Left ventricle myocardium inferior (tissue), 1 donor: ENCODE data around the gene AXL. TPM values are rescaled to one million over a fixed set of nuclear protein-coding genes. Genes with fewer than 3 reads are reported as not detected.

ENCODE experiments used
- DNase-seq: peaks from one replicate; pipeline ENCODE4 v3.0.0-alpha.2; 2020
- H3K27ac ChIP-seq: fragments of 200-600 bp; replicated peaks from 2 replicates; pipeline ENCODE4 v1.8.0; 2021
- H3K27me3 ChIP-seq: fragments of 200-600 bp; 2 replicates; pipeline ENCODE4 v1.8.0; 2021; ENCODE audit warnings: low read depth
- H3K36me3 ChIP-seq: fragments of 200-600 bp; 2 replicates; pipeline ENCODE4 v1.8.0; 2021
- H3K4me1 ChIP-seq: fragments of 200-600 bp; 2 replicates; pipeline ENCODE4 v1.8.0; 2021
- H3K4me3 ChIP-seq: fragments of 200-600 bp; 2 replicates; pipeline ENCODE4 v1.8.0; 2021; ENCODE audit warnings: mild to moderate bottlenecking, moderate library complexity
- H3K9me3 ChIP-seq: fragments of 200-600 bp; replicated peaks from 2 replicates; pipeline ENCODE4 v1.8.0; 2021
- CTCF ChIP-seq: fragments of 200-600 bp; IDR thresholded peaks from 2 replicates; pipeline ENCODE4 v1.8.0; 2021; ENCODE audit warnings: antibody characterized with exemption, mild to moderate bottlenecking, borderline replicate concordance
- intact Hi-C: fragments of 100-400 bp; cut with micrococcal nuclease; formaldehyde crosslinking; loops from one replicate; pipeline ENCODE4 v1.11.0; 2022
- total RNA-seq: library from RNA; stranded (reverse); fragmentation: NEBNext Ultra II Directional; extraction: Animal tissue kit (Norgen Biotek cat#: 25700); gene quantifications from one replicate; pipeline ENCODE4 v1.2.1, GENCODE V29; 2021
- donor health status: DM: no; HTN: yes; CAD: no; lungs with severe emphysema.

The AXL gene
- total RNA-seq, 1 donor from 2014 or later, result 13.6 TPM

GRCh38 chr19:41235480-41235879, 16.5 kb downstream of the AXL start:
- no peak overlapping the region for H3K4me3 ChIP-seq

DNA sequence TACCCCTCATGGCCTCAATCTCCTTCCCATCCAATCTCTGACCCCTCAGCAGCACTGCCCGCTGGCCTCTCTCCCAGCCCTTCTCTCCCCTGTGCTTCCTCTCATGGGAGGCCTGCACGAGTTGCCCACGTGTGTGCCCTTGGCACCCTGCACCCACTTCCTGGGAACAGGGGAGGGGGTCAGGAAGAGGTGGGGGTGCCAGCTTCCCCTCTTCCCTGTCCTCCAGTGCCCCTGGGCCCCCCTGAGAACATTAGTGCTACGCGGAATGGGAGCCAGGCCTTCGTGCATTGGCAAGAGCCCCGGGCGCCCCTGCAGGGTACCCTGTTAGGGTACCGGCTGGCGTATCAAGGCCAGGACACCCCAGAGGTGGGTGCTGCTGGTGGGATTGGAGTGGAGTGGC, 19.2 kb downstream of the AXL start:
- DNase-seq, result no peak
- no peak for TF ChIP-seq CTCF
- no peaks in the 10 kb centered on the region for H3K27me3 ChIP-seq
- H3K27ac ChIP-seq, result no peak overlapping the region
- intact Hi-C loops, result no loop called here
- H3K4me3 ChIP-seq, result no peak overlapping the region
- H3K9me3 ChIP-seq, result no peaks in the 10 kb centered on the region
- H3K4me1 ChIP-seq, result no peaks in the 10 kb centered on the region
- H3K36me3 ChIP-seq, result peaks cover 26% of the 10 kb centered on the region

More at GRCh38 chr19:41235480-41235879, 16.5 kb downstream of the AXL start:
- Histone ChIP-seq H3K9me3 (no peaks in the 10 kb centered on the region), H3K27ac (no peak overlapping the region), H3K4me1 (no peaks in the 10 kb centered on the region), H3K36me3 (peaks cover 18% of the 10 kb centered on the region), H3K27me3 (peaks cover 9% of the 10 kb centered on the region)
- no peak for TF ChIP-seq CTCF
- intact Hi-C loops, result no loop called here
- DNase-seq, result no peak

DNA sequence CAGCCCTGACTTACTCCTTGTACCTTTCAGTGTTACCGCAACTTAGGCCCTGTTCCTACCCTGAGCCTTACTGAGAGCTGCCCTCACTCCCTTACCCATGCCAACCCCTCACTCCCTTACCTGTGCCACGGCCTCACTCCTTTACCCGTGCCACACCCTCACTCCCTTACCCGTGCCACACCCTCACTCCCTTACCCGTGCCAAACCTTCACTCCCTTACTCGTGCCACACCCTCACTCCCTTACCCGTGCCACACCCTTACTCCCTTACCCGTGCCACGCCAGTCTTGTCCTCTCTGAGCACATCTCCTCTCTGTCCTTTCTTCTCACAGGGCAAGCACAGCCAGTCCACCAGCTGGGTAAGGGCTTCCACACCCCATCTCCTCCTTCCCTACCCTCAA, 20.3 kb downstream of the AXL start:
- intact Hi-C loops, result no loop called here
- H3K36me3 ChIP-seq, result peaks cover 26% of the 10 kb centered on the region
- no peaks in the 10 kb centered on the region for H3K4me1 ChIP-seq
- no peaks in the 10 kb centered on the region for H3K9me3 ChIP-seq
- no peak overlapping the region for H3K27ac ChIP-seq
- no peak overlapping the region for H3K4me3 ChIP-seq
- no peaks in the 10 kb centered on the region for H3K27me3 ChIP-seq
- TF ChIP-seq CTCF, result no peak
- no peak for DNase-seq

DNA sequence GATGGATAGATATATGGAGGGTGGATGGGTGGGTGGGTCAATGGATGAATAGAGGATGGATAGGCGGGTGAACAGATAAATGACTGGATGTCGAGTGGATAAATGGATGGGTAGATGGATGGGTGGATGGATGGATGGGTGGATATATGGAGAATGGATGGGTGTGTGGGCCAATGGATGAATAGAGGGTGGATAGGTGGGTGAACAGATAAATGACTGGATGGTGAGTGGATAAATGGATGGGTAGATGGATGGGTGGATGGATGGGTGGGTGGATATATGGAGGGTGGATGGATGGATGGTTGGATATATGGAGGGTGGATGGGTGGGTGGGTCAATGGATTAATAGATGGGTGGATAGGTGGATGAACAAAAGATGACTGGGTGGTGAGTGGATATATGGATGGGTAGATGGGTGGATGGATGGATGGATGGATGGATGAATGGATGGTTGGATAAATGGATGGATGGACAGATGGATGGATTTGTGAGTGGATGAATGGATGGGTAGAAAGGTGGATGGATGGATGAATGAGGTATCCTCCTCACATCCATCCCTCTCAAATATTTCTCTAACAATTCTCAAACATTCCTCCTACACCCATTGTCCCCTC, 21.0 kb downstream of the AXL start:
- peaks cover 31% of the 10 kb centered on the region for H3K36me3 ChIP-seq

DNA sequence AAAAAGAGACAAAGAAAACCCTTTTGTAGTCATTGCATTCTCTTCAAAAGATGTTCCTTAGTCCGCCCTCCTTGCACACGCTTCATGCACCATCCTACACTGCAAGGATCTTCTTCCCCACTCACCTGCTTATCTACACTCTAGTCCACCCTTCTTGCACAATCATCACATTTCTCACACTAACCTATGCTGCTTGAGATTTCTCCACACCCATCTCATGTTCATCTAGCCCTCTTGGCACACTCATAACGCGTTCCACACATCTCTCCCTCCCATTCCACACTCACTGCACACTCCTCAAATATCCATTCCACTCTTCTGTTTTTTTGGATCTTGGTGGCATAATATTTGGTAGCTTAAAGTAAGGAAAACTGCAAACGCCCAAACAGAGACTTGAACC, 22.8 kb downstream of the AXL start:
- no peaks in the 10 kb centered on the region for H3K9me3 ChIP-seq
- H3K27ac ChIP-seq, result no peak overlapping the region
- no peak overlapping the region for H3K4me3 ChIP-seq
- TF ChIP-seq CTCF, result no peak
- no peaks in the 10 kb centered on the region for H3K27me3 ChIP-seq
- no peak for DNase-seq
- H3K4me1 ChIP-seq, result no peaks in the 10 kb centered on the region
- intact Hi-C loops, result no loop called here
- H3K36me3 ChIP-seq, result peaks cover 47% of the 10 kb centered on the region

More for the DNA sequence above, 21.0 kb downstream of the AXL start:
- Histone ChIP-seq H3K4me3 (no peak overlapping the region), H3K4me1 (no peaks in the 10 kb centered on the region), H3K27me3 (no peaks in the 10 kb centered on the region), H3K9me3 (no peaks in the 10 kb centered on the region), H3K27ac (no peak overlapping the region)
- intact Hi-C loops, result no loop called here
- no peak for DNase-seq
- no peak for TF ChIP-seq CTCF
